Lung (tissue), 12 donors: ENCODE measurements around the gene CBFA2T2. TPM values are rescaled to one million over a fixed set of nuclear protein-coding genes. Genes with fewer than 3 reads are reported as not detected.
"Not testable (repeated sequence)": the region's sequence is repeated elsewhere in the genome, so short reads cannot be mapped to it uniquely, and the experiment has no call there.

Source experiments
- ATAC-seq: fragments of 200-7000 bp; cut with Tn5 transposase; one replicate; pipeline ENCODE4 v1.9.1; 2020; ENCODE audit warnings: moderate number of reproducible peaks; ENCODE audit not compliant: insufficient read depth, low FRiP score
- DNase-seq, 3 donors: peaks; one replicate each; pipeline ENCODE4 v3.0.0-alpha.2; 2013 to 2017
- H3K27ac ChIP-seq, 2 donors: one replicate each; pipeline ENCODE4 v1.5.1; 2013; ENCODE audit warnings: mild to moderate bottlenecking in 2 of 2, moderate library complexity in 2 of 2, control low read depth in 1 of 2, inconsistent platforms in 1 of 2, low read depth in 1 of 2, low read length in 1 of 2
- H3K27me3 ChIP-seq, 3 donors: one replicate each; pipeline ENCODE4 v1.5.1; 2013; ENCODE audit warnings: low read length in 2 of 3; ENCODE audit not compliant: control insufficient read depth in 3 of 3, insufficient read depth in 3 of 3
- H3K36me3 ChIP-seq, 4 donors: one replicate each; pipeline ENCODE4 v1.5.1; 2013; ENCODE audit warnings: low read length in 4 of 4, mild to moderate bottlenecking in 1 of 4, moderate library complexity in 1 of 4; ENCODE audit not compliant: control insufficient read depth in 4 of 4, insufficient read depth in 4 of 4
- H3K4me1 ChIP-seq, 5 donors: one replicate each; pipeline ENCODE4 v1.5.1; 2013; ENCODE audit warnings: low read length in 5 of 5, mild to moderate bottlenecking in 2 of 5, moderate library complexity in 1 of 5; ENCODE audit not compliant: control insufficient read depth in 5 of 5, insufficient read depth in 5 of 5
- H3K4me3 ChIP-seq: one replicate; pipeline ENCODE4 v1.5.1; 2013; ENCODE audit warnings: mild to moderate bottlenecking, control low read depth, moderate library complexity
- H3K9ac ChIP-seq, 2 donors: one replicate each; pipeline ENCODE4 v1.5.1; 2013; ENCODE audit warnings: low read length in 2 of 2, control low read depth in 1 of 2; ENCODE audit not compliant: insufficient read depth in 1 of 2
- H3K9me3 ChIP-seq, 4 donors: one replicate each; pipeline ENCODE4 v1.5.1; 2013; ENCODE audit warnings: low read length in 3 of 4, mild to moderate bottlenecking in 1 of 4, moderate library complexity in 1 of 4; ENCODE audit not compliant: control insufficient read depth in 4 of 4, insufficient read depth in 3 of 4
- WGBS, 2 donors: extraction: QIAGEN DNeasy Blood & Tissue Kit; methylation state at CpG; one replicate each; pipeline ENCODE4 v1.1.7; 2013; 5-methylcytosine and 5-hydroxymethylcytosine counted together
- polyA plus RNA-seq, 2 donors: library from polyadenylated mRNA; stranded (reverse); fragments of 200-250 nt; gene quantifications; one replicate each; pipeline ENCODE4 v1.2.1, GENCODE V29; 2013
- total RNA-seq, 2 donors: library from RNA; depleted of rRNA in 1 of 2; stranded (reverse); fragments of >200 nt in 1 of 2; gene quantifications; one replicate each; pipeline ENCODE4 v1.2.1, GENCODE V29; 2014 to 2021
- TF ChIP-seq, protein P1 (sequence below): IDR thresholded peaks from 2 replicates; pipeline ENCODE4 v1.5.1; 2012; ENCODE audit warnings: mild to moderate bottlenecking; ENCODE audit errors: control extremely low read depth, extremely low read depth
- donor health status: control.
- donor health status: control.
- donor health status: Bipolar disorder and iron deficiency.
- donor health status: healthy.
- donor health status: DM: yes; HTN: yes; CAD: no.

Gene CBFA2T2
- total and polyA plus RNA-seq, 4 donors, result 5.1 to 19.1 (median 8.2) TPM

DNA sequence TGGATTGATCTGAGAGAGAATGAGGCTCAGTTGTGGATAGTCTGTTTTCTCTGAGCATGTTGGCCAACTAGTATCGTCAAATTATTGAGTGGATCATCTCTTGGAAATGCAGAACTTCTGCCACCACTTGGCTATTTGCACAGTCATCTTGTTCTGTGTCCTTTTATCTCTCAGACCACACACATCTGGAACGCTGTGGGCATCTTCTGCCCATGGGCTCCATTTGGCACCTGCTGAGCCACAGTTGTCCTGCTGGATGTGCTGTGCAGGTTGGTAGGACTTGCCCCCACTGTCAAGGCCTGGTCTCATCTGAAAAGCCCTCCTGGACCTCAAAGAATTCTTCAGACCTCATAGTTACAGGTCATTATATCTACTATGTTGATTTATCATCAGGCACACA is 155.5 kb downstream of the CBFA2T2 start:
- H3K36me3 ChIP-seq, result peaks cover 3 to 43% (median 28%) of the 10 kb centered on the region in 4 donors

DNA sequence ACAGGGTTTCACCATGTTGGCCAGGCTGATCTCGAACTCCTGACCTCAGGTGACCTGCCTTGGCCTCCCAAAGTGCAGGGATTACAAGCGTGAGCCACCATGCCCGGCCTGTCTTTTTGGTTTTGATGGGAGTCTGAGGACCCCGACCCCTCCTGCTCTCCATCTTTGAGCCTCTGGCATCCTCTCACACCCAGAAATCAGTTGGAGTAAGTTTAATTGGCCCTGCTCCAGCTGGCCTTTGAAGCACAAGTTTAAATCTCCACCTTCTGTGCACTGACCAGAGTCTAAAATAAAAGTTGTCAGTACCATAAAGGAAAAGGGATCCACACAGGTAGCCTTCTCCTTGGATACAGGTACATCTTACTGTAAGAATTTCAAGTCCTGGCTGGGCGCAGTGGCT is 156.3 kb downstream of the CBFA2T2 start:
- H3K4me1 ChIP-seq, result peaks cover 0 to 16% (median 4%) of the 10 kb centered on the region in 5 donors
- no peaks in the 10 kb centered on the region for H3K27me3 ChIP-seq
- no peak overlapping the region for H3K27ac ChIP-seq
- no peak overlapping the region for H3K9ac ChIP-seq
- no peak for ATAC-seq
- H3K9me3 ChIP-seq, result no peaks in the 10 kb centered on the region
- H3K36me3 ChIP-seq, result peaks cover 0 to 37% (median 25%) of the 10 kb centered on the region in 4 donors
- no peak overlapping the region for H3K4me3 ChIP-seq
- DNase-seq, result no peak
- 95 to 96% methylated on average over 5 of the region's 5 CpGs for WGBS, 2 donors
- TF ChIP-seq, protein P1, sequence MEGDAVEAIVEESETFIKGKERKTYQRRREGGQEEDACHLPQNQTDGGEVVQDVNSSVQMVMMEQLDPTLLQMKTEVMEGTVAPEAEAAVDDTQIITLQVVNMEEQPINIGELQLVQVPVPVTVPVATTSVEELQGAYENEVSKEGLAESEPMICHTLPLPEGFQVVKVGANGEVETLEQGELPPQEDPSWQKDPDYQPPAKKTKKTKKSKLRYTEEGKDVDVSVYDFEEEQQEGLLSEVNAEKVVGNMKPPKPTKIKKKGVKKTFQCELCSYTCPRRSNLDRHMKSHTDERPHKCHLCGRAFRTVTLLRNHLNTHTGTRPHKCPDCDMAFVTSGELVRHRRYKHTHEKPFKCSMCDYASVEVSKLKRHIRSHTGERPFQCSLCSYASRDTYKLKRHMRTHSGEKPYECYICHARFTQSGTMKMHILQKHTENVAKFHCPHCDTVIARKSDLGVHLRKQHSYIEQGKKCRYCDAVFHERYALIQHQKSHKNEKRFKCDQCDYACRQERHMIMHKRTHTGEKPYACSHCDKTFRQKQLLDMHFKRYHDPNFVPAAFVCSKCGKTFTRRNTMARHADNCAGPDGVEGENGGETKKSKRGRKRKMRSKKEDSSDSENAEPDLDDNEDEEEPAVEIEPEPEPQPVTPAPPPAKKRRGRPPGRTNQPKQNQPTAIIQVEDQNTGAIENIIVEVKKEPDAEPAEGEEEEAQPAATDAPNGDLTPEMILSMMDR, result no peak

More for the DNA sequence above, 155.5 kb downstream of the CBFA2T2 start:
- Histone ChIP-seq H3K27me3 (no peaks in the 10 kb centered on the region), H3K9me3 (no peaks in the 10 kb centered on the region), H3K4me3 (no peak overlapping the region), H3K4me1 (peaks cover 0 to 16% (median 4%) of the 10 kb centered on the region in 5 donors), H3K9ac (no peak overlapping the region), H3K27ac (no peak overlapping the region)
- ATAC-seq, result no peak
- TF ChIP-seq, protein P1, result no peak
- DNase-seq, result no peak
- 81 to 88% methylated on average over 2 of the region's 2 CpGs for WGBS, 2 donors

DNA sequence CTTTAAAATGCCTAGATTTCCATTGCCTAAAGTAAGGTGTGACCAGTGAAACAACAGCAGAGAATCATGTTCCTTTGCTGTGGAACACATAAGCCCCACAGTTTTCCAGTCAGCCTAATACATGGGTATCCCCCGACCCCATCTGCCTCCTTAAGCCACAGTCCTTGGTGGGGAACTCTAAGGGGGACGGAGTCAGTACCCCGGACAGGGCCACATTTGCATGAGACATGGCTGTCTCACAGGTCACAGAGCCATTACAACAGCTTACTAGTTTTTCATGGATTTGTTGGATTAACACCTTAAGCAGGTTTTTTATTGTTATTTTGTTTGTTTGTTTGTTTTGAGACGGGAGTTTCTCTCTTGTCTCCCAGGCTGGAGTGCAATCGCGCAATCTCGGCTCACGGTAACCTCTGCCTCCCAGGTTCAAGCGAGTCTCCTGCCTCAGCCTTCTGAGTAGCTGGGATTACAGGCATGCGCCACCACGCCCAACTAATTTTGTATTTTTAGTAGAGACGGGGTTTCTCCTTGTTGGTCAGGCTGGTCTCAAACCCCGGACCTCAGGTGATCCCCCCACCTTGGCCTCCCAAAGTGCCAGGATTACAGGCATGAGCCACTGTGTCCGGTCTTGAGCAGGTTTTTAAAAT is 157.2 kb downstream of the CBFA2T2 start:
- Histone ChIP-seq H3K4me1 (peaks cover 0 to 16% (median 4%) of the 10 kb centered on the region in 5 donors), H3K36me3 (peaks cover 0 to 37% (median 23%) of the 10 kb centered on the region in 4 donors)
- H3K27ac ChIP-seq, H3K27me3 ChIP-seq, H3K9me3 ChIP-seq, H3K9ac ChIP-seq, H3K4me3 ChIP-seq, DNase-seq, ATAC-seq: not testable (repeated sequence)
- whole genome bisulfite sequencing, 2 donors, result 77 to 91% methylated on average over 14 of the region's 14 CpGs

DNA sequence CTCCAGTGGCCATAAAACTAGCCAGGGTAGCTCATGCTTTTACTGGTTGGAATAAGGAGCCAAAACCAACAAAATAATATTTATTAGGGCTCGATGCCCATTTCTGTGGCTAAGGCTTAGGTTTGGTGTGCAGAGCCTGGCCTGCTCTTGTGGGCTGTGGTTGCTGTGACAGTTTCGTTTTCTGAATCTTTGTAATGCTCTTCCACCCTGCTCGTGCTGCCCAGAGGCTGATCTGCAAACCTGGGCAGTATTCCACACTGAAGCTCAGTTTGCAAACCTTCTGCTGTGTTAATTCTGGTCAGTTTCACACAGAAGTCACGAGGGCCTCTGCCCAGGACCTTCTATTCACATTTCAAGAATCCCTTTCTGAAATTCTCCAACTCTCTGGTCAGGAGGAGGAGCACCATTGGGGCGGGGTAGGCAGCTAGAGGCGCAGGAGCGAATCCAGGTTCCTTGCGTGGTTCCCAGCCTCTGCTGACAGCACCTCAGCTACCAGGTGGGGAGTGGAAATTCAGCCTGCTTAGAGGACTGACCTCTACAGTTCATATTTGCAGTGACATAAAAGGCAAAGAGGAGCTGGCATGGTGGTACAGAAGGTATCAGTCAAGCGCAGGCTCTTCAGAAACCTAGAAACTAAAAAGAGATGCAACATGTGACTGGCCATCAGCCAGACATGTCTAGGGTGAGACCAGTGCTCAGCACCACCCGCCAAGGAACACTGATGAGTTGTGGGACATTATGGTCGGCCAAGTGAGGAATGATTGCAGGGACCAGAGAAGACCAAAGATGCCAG is 157.9 kb downstream of the CBFA2T2 start:
- no peak overlapping the region for H3K9ac ChIP-seq
- no peak for DNase-seq

More for the DNA sequence above, 157.9 kb downstream of the CBFA2T2 start:
- H3K27me3 ChIP-seq, result no peaks in the 10 kb centered on the region
- H3K27ac ChIP-seq, result no peak overlapping the region
- no peak overlapping the region for H3K4me3 ChIP-seq
- ATAC-seq, result peak; percentile 30
- no peaks in the 10 kb centered on the region for H3K9me3 ChIP-seq
- peaks cover 0 to 16% (median 4%) of the 10 kb centered on the region in 5 donors for H3K4me1 ChIP-seq
- peaks cover 0 to 35% (median 21%) of the 10 kb centered on the region in 4 donors for H3K36me3 ChIP-seq
- WGBS, 2 donors, result 72 to 89% methylated on average over 11 of the region's 11 CpGs
- TF ChIP-seq, protein P1, result no peak
